ENCODE measurements around the gene MAPKAP1.

GRCh38 chr9:125444956-125445506 lies 262.0 kb downstream of the MAPKAP1 start:
- TF ChIP-seq, protein P1, sequence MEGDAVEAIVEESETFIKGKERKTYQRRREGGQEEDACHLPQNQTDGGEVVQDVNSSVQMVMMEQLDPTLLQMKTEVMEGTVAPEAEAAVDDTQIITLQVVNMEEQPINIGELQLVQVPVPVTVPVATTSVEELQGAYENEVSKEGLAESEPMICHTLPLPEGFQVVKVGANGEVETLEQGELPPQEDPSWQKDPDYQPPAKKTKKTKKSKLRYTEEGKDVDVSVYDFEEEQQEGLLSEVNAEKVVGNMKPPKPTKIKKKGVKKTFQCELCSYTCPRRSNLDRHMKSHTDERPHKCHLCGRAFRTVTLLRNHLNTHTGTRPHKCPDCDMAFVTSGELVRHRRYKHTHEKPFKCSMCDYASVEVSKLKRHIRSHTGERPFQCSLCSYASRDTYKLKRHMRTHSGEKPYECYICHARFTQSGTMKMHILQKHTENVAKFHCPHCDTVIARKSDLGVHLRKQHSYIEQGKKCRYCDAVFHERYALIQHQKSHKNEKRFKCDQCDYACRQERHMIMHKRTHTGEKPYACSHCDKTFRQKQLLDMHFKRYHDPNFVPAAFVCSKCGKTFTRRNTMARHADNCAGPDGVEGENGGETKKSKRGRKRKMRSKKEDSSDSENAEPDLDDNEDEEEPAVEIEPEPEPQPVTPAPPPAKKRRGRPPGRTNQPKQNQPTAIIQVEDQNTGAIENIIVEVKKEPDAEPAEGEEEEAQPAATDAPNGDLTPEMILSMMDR (IDR thresholded peaks at IDR 0.05; ENCODE audit: low read depth, low read length), result no peak
- no peak for TF ChIP-seq POLR2A (IDR thresholded peaks at IDR 0.05; ENCODE audit: extremely low read depth, insufficient read length)
- TF ChIP-seq, protein P2, sequence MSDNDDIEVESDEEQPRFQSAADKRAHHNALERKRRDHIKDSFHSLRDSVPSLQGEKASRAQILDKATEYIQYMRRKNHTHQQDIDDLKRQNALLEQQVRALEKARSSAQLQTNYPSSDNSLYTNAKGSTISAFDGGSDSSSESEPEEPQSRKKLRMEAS (IDR thresholded peaks at IDR 0.05; ENCODE audit: low read depth, low read length), result no peak
- no peak for TF ChIP-seq MYC (IDR thresholded peaks at IDR 0.05; ENCODE audit: low read depth, low read length)

Data from NB4 (cell line).